Skeletal muscle tissue (tissue), 4 donors: Measurements from ENCODE around the gene RHOD. TPM values are rescaled to one million over a fixed set of nuclear protein-coding genes. Genes with fewer than 3 reads are reported as not detected.

ENCODE experiments used
- H3K27ac ChIP-seq: one replicate; pipeline ENCODE4 v1.7.0; 2013; ENCODE audit warnings: mild to moderate bottlenecking, low read depth, low read length, inconsistent platforms
- H3K27me3 ChIP-seq, 3 donors: one replicate each; pipeline ENCODE4 v1.7.0; 2013; ENCODE audit warnings: low read length in 3 of 3; ENCODE audit not compliant: control insufficient read depth in 3 of 3, insufficient read depth in 3 of 3
- H3K36me3 ChIP-seq, 3 donors: one replicate each; pipeline ENCODE4 v1.7.0; 2013; ENCODE audit warnings: low read length in 3 of 3; ENCODE audit not compliant: control insufficient read depth in 3 of 3, insufficient read depth in 3 of 3
- H3K4me1 ChIP-seq, 3 donors: one replicate each; pipeline ENCODE4 v1.7.0; 2013; ENCODE audit warnings: low read length in 3 of 3, mild to moderate bottlenecking in 3 of 3; ENCODE audit not compliant: control insufficient read depth in 3 of 3, insufficient read depth in 3 of 3
- H3K4me3 ChIP-seq, 3 donors: one replicate each; pipeline ENCODE4 v1.7.0; 2013; ENCODE audit warnings: low read length in 3 of 3
- H3K9ac ChIP-seq, 3 donors: one replicate each; pipeline ENCODE4 v1.7.0; 2013; ENCODE audit warnings: low read length in 3 of 3, mild to moderate bottlenecking in 3 of 3, moderate library complexity in 2 of 3, low read depth in 1 of 3
- H3K9me3 ChIP-seq, 3 donors: one replicate each; pipeline ENCODE4 v1.7.0; 2013; ENCODE audit warnings: low read length in 3 of 3; ENCODE audit not compliant: control insufficient read depth in 3 of 3
- total RNA-seq: library from RNA; depleted of rRNA; stranded (reverse); fragments of >200 nt; gene quantifications from one replicate; pipeline ENCODE4 v1.2.3, GENCODE V29; 2014
- donor health status: Osteomylitis.

The RHOD gene
- total RNA-seq, 1 donor from 2014 or later, result 7.8 TPM

DNA sequence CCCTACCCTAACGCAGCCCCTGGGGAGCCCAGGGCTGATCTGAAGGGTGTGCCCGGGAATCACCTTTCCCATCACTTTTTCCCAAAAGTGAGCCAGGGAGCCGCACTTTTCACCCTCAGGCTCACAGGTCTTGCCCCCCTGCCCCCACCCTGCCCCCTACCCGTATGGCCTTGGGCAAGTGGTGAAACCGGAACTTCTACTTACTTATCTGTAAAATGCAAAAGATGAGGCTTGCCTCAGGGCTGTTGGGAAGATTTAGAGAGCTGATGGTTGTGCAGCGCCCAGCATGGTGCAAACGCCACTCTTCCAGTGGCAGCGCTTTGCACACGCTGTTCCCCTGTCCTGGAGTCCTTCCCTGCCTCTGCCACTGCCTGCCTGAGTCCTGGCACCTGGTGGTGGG lies 25.7 kb upstream of the RHOD start:
- Histone ChIP-seq H3K27me3 (peaks cover 0 to 8% (median 3%) of the 10 kb centered on the region in 3 donors), H3K4me1 (peaks cover 0 to 7% (median 0%) of the 10 kb centered on the region in 3 donors), H3K36me3 (no peaks in the 10 kb centered on the region), H3K4me3 (no peak overlapping the region), H3K27ac (no peak overlapping the region), H3K9ac (no peak overlapping the region), H3K9me3 (no peaks in the 10 kb centered on the region)

DNA sequence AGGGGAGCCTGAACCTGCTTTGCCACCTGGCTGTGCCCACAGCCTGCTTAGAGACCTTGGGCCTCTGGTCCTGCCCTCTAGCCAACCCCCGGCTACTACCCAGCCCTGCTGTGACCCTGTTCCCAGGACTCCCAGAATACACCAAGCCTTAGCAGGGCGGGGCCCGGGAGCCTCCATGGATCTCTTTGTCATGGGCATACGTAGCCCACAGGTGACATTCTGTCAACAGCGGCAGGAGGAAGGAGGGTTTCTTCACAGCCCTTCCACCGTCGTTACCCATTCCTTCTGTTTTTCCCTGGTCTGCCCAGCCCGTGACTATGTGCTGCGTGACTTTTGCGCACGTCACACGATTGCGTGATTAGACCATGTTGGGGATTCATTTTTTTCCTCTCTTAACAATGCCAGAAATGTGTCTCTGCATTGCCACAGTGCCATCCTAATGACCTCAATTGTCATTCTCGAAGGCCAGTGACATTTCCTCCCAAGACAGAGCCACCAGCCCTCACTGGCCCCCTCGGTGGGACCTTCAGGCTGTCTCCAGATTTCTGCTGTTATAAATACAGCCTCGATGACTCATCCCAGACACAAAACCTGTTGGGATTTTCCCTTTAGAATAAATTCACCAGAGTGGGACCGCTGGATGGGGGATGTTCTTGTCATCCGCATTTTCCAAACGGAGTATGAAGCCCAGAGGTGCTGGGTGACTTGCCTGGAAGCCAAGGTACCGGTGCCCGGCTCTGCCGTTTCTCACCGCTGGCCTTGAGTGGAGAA lies 24.7 kb upstream of the RHOD start:
- Histone ChIP-seq H3K27ac (no peak overlapping the region), H3K4me1 (peaks cover 0 to 7% (median 0%) of the 10 kb centered on the region in 3 donors), H3K27me3 (peaks cover 0 to 8% (median 3%) of the 10 kb centered on the region in 3 donors), H3K36me3 (no peaks in the 10 kb centered on the region), H3K9me3 (no peaks in the 10 kb centered on the region), H3K4me3 (no peak overlapping the region), H3K9ac (no peak overlapping the region)

DNA sequence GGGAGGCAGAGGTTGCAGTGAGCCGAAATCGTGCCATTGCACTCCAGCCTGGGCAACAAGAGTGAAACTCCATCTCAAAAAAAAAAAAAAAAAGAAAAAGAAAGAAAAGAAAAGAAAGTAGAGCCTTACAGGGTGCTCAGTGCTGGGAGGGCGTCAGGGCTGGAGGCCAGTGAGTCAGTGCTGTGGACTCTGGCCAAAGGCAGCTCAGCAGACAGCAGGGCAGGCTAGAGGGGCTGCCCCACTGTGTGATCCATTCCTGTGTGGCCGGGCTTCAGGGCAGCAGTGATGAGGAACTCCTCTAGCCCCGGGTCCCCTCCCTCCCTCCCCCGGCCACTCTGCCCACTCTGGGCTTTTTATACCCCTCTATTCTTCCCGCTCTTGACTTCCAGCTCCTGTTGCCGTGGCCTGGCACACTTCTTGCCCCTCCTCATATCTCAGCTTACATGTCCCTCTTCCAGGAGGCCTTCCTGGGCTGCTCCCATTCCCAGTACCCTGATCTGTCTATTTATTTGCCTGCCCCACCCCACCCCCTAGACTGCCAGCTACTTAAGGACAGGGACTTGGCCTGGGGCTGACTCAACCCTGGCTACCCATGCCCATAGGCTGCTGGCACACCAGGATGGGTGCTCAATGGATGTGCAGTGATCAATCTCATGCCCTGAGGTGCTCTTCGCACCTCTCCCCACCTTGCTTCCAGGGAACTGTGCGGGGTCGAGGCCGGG lies 23.7 kb upstream of the RHOD start:
- Histone ChIP-seq H3K9me3 (no peaks in the 10 kb centered on the region), H3K4me3 (no peak overlapping the region), H3K36me3 (no peaks in the 10 kb centered on the region), H3K4me1 (peaks cover 0 to 7% (median 0%) of the 10 kb centered on the region in 3 donors), H3K27me3 (peaks cover 0 to 8% (median 3%) of the 10 kb centered on the region in 3 donors), H3K9ac (no peak overlapping the region), H3K27ac (no peak overlapping the region)

DNA sequence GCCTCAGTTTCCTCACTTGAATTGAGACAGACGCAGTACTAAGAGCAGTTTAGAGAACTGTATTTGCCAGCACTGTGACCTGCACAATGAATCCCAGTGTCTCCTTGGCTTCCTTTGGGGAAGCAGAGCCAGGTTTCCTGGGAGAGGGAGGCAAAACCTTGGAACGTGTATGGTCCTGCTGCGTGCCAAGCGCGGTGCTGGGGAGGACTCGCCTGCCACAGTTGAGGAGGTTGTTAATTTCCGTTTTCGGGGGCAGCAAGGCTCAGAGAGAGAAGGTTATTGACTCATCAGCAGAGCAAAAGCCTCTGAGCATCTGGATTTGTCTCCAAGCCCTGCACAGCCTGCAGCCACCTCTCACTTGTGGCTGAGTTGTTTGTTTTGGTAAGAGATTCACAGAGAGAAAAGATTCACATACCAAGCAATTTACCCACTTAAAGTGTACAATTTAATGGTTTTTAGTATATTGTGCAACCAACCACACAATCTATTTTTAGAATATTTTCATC lies 22.9 kb upstream of the RHOD start:
- H3K9ac ChIP-seq, result no peak overlapping the region
- no peaks in the 10 kb centered on the region for H3K36me3 ChIP-seq
- H3K4me3 ChIP-seq, result no peak overlapping the region
- peaks cover 0 to 7% (median 0%) of the 10 kb centered on the region in 3 donors for H3K4me1 ChIP-seq
- no peaks in the 10 kb centered on the region for H3K9me3 ChIP-seq
- no peak overlapping the region for H3K27ac ChIP-seq
- peaks cover 0 to 8% (median 3%) of the 10 kb centered on the region in 3 donors for H3K27me3 ChIP-seq

DNA sequence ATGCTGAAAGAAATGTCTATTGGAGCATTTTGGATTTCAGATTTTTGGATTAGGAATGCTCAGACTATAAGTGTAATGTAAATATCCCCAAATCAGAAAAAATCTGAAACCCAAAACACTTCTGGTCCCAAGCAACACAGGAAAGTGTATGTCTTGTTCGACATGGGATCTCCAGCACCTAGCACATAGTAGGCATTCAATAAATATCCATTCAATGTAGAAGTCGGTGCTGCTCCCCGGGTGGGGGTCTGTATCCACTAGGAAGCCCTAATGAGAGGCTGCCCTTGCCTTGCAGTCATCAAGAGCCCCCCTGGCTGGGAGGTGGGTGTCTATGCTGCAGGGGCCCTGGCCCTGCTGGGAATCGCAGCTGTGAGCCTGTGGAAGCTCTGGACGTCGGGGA lies 22.3 kb upstream of the RHOD start:
- no peaks in the 10 kb centered on the region for H3K9me3 ChIP-seq
- no peak overlapping the region for H3K27ac ChIP-seq
- H3K36me3 ChIP-seq, result no peaks in the 10 kb centered on the region
- peaks cover 0 to 7% (median 0%) of the 10 kb centered on the region in 3 donors for H3K4me1 ChIP-seq
- no peak overlapping the region for H3K9ac ChIP-seq
- no peak overlapping the region for H3K4me3 ChIP-seq
- peaks cover 0 to 8% (median 3%) of the 10 kb centered on the region in 3 donors for H3K27me3 ChIP-seq

DNA sequence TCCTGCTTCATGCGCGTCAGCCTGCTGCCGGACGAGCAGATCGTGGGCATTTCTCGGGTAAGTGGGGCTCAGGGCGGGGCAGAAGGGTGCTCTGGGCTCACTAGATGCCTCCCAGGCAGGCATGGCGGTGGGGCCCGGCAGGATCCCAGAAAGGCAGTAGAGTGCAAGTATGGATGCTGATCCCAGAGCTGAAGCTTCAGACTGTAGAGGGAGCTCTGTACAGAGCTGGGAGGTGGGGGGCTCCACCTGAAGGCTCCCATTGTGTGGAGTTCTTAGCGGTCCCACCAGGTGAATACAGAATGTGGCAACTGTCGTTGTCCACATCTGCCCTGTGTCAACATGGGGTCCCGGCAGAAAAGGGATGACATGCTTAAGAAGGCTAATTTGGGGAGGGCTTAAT lies 16.5 kb upstream of the RHOD start:
- no peaks in the 10 kb centered on the region for H3K9me3 ChIP-seq
- H3K27ac ChIP-seq, result no peak overlapping the region
- H3K4me1 ChIP-seq, result no peaks in the 10 kb centered on the region
- H3K4me3 ChIP-seq, result no peak overlapping the region
- H3K9ac ChIP-seq, result no peak overlapping the region
- no peaks in the 10 kb centered on the region for H3K36me3 ChIP-seq
- H3K27me3 ChIP-seq, result peaks cover 3 to 14% (median 7%) of the 10 kb centered on the region in 3 donors

DNA sequence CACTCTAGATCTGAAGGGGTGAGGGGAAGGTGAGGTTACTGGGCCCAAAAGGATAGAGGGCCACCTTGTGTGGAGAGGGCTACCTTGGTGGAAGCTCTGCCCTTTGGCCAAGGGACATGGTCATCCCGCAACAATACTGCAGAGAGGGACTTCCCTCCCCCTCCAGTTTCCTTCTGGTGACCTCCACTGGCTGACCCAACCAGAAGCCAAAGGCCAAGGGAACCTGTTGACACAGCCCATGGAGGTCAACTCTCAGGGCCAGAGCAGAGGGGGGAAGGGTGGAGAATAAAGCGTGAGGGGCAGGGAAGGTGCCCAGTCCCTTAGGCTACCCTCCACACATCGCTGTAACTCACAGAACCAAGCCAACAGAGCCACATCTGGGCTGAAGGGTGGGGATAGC lies 15.0 kb upstream of the RHOD start:
- Histone ChIP-seq H3K9ac (no peak overlapping the region), H3K27ac (no peak overlapping the region), H3K36me3 (no peaks in the 10 kb centered on the region), H3K4me1 (no peaks in the 10 kb centered on the region), H3K4me3 (no peak overlapping the region), H3K27me3 (peaks cover 3 to 14% (median 7%) of the 10 kb centered on the region in 3 donors), H3K9me3 (no peaks in the 10 kb centered on the region)

DNA sequence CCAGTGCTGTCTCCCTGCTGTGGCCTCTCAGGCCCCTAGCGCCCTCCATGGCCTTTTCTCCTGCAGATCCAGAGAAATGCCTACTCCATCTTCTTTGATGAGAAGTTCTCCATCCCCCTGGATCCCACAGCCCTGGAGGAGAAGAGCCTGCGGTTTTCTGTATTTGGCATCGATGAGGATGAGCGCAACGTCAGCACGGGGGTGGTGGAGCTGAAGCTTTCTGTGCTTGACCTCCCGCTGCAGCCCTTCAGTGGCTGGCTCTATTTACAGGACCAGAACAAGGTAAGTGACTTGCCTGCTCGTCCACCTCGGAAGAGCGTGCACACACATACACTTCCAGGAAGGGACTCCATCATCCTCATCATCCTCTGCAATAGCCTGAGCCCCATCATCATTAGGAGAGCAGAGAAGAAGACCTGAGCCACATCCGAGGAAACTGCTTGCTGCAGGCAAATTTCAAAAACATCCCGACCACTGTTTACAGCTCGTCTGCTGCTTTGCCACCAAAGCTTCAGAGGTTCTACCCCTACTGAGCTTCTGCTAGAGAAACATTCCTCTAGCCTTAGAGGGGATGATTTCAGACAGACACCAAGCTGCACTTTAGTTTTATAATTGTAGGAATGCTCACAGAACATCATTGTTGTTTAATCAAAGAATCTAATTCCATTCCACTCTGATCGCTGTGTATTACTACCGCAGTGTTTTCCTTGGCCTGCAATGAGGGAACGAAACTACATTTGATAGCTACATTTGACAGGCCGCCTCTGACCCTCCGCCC lies 12.9 kb upstream of the RHOD start:
- Histone ChIP-seq H3K36me3 (no peaks in the 10 kb centered on the region), H3K9me3 (no peaks in the 10 kb centered on the region), H3K27me3 (peaks cover 3 to 14% (median 7%) of the 10 kb centered on the region in 3 donors), H3K4me1 (no peaks in the 10 kb centered on the region), H3K4me3 (no peak overlapping the region), H3K27ac (no peak overlapping the region), H3K9ac (no peak overlapping the region)

DNA sequence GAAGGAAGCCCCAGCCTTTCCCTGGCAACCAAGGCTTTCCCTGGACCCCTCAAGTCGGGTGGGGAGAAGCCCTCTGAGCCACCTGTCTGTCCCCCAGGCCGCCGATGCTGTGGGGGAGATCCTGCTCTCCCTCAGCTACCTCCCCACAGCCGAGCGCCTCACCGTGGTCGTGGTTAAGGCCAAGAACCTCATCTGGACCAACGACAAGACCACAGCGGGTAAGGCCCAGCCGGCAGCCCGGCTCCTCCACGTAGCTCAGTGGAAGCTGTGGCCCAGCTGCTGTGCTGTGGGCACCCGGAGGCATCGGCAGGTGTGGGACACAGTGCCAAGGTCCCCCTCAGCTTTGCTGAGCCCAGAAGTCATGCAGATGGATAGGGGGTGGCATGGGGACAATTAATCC lies 12.2 kb upstream of the RHOD start:
- Histone ChIP-seq H3K4me1 (no peaks in the 10 kb centered on the region), H3K27ac (no peak overlapping the region), H3K27me3 (peaks cover 3 to 14% (median 7%) of the 10 kb centered on the region in 3 donors), H3K36me3 (no peaks in the 10 kb centered on the region), H3K4me3 (no peak overlapping the region), H3K9me3 (no peaks in the 10 kb centered on the region), H3K9ac (no peak overlapping the region)
